HG03378 (cell line): ENCODE results near the gene FAM124B.

Source experiments
- ATAC-seq: cut with Tn5 transposase; IDR thresholded peaks from one replicate; pipeline ENCODE4 v1.9.1; 2021; ENCODE audit warnings: mild to moderate bottlenecking, moderate library complexity; ENCODE audit not compliant: unreplicated experiment

FAM124B gene, protein sequence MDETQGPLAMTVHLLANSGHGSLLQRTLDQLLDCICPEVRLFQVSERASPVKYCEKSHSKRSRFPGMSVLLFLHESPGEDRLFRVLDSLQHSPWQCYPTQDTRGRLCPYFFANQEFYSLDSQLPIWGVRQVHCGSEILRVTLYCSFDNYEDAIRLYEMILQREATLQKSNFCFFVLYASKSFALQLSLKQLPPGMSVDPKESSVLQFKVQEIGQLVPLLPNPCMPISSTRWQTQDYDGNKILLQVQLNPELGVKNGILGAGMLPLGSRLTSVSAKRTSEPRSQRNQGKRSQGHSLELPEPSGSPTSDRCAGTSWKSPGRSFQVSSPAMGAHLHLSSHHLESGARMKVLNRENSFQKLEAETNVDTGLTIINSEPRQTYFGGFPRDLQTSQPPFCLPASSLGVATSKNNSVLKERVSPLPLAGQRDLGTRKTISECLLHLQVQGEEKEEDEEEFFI

DNA sequence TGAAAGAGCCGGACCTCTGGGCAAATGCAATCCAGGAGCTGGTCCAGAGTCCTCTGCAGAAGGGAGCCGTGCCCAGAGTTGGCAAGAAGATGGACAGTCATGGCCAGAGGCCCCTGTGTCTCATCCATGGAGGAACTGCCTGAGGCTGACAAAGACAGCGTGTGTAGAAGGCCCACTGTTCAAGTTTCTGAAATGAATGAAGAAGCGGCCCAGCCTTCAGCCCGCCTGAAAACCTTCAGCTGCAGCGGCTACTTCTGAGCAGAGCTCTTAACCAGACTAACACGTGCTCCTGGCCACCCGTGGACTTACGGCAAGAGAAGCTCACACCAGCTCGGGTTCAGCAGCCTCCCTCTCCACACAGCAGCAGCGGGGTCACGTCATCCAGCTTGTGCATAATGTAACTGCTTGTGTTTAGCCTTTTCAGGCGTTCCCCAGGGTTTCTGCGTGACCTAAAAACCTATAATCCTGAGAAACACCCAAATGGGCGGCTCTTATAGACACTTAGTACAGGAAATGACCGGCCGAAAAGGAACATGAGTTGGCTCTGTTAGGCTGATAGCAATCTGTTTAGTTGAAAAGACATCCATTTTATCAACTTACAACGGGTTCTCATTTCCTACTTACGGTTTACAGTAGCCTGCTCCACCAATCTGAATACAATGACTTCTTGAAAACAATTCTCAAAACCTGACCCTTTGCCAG, at the start of gene FAM124B:
FAM124B (minus strand) TSS at position 467 of the 702 bp plus-strand sequence; CDS start at position 128, 339 bp downstream.
- no peak for ATAC-seq

DNA sequence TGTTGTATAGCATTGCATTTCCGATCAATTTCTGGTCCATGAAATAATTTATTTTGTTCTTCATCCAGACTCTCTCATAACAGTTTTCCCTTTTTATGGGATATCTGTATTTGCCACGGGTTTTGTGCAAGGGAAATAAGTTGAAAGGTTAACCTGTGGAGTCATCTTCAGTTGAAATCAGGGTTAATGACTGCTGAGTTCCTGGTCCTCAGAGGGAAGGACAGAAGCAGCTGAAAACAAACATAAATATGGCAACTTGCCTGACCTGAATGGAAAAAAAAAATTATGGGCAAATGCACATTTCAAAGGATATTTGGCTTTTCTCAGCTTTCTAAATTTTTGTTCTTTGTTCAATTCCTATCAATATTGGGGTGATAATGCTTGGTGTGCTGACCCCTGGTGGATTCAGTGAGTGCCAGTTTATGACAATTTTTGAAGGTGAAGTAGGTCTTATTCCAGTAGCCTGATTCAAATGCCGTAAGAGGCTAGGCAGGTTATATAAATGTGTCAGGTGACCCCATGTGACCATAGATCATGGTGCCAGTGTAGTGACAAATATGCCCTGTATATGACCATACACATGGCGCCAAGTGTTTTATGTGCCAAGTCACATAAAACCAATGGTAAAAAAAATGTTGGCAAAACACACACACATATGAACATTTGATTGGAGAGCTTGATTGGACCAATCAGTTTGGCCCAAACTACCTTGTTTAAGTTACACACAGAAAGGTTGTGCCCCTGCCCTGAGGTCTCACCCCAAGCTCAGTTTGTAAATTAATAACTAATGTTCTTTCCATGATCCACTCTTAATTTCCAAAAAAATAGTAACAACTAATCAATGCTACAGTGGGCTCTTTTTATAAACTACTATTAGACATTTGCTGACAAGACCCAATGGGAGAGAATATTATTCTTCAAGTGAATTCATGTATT, 47.6 kb upstream of the FAM124B start:
- no peak for ATAC-seq

DNA sequence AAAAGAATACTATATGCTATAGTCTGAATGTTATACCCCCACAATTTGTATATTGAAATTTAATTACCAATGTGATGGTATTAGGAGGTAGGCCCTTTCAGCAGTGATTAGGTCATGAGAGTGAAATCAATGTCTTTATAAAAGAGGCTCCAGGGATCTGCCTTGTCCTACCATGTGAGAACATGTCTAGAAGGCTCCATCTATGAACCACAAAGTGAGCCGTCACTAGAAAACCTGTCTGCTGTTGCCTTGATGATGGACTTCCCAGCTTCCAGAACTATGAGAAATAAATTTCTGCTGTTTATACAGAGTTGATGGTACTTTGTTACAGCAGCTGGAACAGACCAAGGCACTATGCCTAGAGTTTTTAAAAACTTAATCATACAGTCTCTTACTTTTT, 46.3 kb upstream of the FAM124B start:
- ATAC-seq, result no peak

DNA sequence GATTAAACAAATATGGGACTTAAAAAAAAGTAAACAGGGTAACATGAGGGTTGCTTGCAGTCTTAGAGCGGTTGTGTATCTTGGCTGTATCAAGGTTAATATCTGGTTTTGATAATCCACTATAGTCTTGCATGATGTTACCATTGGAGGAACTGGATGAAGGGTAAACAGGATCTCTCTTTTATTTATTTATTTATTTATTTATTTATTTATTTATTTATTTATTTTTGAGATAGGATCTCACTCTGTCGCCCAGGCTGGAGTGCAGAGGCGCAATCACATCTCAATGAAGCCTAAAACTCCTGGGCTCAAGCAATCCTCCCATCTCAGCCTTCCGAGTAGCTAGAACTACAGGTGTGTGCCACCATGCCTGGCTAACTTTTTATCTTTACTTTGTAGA, 42.9 kb upstream of the FAM124B start:
- ATAC-seq, result no peak

DNA sequence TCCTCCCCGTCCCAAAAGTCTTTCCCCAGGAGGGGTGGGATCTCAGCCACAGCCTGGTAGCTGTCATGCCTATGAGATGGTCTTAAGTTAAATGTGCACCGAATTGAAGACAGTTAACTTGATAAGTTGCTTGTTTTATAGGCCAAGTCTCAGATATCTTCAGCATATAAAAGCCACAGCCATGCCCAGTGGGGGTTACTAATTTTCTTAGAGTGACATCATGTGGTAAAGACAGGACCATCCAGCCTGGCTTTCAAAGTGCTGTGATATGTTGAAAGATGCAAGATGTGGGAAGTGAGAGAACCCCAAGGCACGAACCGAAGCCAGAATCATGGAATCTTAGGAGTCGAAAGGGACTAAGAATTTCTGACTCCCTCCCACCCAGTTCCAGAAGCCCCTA, 42.1 kb upstream of the FAM124B start:
- ATAC-seq, result no peak

DNA sequence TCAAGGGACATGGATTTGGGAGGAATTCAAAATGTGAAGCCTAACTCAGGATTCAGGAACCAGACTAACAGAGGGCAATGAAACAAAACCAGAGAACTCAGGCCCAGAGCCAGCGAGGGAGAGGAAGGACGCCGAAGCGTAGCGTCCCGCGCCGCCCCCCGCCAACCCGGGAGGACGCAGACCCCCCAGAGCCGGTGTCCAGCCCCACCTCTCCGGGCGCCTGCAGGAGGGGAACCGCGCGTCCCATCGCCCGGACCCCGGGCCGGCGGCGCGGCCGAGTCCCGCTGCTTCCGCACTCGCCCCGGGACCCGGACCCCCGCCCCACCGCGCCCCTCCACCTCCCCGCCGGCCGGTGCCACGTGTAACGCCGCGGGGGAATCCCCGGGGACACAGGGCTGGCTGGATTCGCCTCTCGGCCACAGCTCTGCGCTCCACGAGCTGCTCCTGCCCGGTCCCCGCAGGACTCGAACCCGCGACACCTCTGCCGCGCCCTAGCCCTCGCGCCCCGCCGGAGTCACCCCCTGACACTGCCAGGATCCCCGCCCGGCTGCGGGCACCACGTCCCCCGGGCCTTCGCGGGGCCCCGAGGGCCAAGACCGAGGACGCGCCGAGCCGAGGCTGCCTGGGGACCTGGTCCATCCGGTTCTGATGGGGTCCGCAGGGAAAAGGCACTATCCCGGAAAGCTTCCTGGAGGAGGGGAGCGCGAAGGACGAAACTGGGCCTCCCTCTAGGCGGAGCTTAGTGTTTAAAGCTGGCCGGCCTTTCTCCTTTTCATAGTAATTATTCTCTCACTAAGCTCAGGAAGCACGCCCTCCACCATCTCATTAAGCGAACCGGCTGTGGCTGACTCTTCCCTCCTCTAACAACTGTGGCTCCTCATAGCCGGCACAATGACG, 40.4 kb upstream of the FAM124B start:
- no peak for ATAC-seq

DNA sequence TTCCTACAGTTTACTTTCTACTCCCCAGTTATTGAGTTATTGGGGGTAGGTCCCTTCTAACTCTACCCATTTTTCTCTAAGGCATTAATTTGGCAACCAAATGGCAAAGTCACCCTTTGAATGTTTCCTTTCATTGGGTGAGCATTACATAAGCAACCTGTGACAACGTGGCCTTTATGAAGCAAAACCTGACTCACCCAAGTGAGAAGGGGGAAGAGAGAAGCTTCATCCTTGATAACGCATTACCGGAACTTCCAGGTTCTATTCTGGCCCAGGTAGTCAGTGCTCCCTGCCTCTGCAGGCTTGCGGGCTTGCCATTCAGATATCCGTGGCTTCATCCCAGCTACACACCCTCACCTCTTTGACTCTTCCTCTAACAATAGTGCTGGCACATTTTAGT, 39.1 kb upstream of the FAM124B start:
- no peak for ATAC-seq

DNA sequence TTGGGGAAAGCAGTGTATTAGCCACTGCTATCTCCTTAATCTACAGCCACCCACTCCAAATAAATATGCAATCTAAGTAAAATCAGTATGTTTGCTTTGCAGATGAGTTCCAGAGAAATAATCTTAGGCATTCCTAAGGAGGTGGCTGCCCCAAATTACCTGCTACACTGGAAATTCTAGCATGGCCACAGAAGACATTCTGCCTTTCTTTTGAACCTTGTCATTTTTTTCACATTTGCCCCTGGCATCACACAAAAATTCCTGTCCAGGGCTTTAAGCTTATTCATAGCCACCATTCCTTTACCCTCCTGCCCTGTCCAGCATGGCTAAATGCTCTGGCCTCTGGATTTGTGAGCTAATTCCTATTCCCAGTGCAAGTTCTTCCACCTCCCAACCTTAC, 36.8 kb upstream of the FAM124B start:
- ATAC-seq, result no peak

DNA sequence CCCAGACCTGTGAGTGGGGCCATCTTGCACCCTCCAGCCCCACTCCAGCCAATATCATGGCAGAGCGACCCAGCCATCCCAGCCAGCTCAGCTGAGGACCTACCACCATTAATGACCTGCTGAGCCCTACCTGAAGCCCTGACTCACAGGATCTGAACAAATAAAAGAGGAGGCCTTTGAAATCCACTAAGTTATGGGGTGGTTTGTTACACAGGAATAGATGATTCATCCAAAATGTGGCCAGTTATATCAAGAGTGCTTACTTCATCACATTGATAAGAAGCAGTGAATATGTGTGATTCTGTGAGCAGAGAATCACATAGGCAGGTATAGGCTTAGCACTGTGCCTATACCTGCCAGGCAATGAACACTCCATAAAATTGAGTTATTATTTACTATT, 34.7 kb upstream of the FAM124B start:
- ATAC-seq, result no peak

DNA sequence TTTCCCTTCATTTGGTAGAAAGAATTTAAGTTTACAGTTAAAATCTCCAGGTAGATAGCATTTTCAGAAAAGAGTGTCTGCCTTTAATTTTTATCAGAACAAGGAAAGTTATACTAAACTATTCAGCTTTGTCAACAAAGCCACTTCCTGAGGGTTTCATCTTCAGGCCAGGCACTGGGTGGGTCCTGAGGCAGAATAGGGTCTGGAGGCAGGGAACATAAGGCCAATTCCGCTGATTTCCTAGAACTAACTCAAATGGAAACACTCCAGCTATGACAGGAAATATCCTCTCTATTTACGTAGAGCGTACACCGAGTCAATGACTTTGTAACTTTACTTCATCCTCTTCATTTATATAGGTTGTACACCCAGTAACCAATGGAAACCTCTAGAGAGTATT, 32.7 kb upstream of the FAM124B start:
- no peak for ATAC-seq

DNA sequence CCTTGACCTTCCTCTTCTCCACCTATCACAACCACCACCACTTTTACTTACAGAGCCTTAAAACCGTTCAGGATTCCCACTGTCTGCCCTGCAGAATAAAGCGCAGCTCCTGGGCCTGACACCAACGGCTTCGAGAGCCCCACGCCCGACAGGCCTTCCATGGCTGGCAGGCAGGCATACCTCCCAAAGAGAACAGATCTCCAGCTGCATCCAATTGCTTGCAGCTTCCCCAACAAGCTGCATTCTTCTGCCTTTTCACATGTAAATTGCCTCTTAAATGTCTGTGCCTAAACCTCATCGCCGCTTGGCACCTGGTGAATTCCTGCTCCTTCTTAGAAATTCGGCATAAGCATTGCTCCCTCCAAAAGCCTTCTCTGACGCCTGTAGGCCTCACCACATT, 31.5 kb upstream of the FAM124B start:
- ATAC-seq, result no peak

DNA sequence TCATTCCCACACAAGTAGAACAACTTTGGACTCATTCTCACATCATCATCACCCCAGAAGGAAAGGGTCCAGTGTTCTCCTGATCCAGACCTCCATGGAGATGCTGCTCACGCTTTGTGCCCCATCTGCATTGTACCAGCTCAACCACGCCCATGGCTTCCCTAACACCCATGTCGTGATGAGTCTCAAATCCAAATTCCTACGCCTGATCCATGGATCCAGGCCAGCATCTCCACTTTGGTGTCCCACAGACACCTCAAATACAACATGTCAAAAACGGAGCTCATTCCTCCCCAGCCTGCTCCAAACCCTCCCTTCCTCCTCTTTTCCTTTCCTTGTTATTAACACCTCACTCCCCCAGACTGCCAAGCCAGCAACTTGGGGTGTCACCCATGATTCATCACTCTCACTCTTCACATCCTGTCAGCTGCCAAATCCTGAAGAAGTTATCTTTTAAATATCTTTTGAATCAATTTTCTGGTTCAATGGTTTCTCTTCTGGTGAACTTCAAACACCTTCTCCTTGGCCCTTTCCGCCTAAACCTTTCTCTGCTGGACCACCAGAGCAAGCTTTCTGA, 30.2 kb upstream of the FAM124B start:
- no peak for ATAC-seq

DNA sequence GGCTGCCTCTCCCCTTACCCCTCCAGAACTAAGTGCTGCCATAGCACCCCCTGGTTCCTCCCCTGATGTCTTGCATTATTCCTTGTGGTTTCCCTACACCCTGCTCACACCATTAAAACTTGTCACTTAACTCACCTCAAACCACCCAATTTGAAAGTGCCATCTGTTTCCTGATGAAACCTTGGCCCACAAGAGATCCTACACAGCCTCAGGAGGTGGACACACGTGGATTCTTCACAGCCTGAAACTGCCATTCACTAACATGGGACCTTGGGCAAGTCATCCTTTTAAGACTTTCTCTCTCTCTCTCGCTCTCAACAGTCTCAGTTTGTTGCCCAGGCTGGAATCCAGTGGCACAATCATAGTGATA, 27.5 kb upstream of the FAM124B start:
- no peak for ATAC-seq

DNA sequence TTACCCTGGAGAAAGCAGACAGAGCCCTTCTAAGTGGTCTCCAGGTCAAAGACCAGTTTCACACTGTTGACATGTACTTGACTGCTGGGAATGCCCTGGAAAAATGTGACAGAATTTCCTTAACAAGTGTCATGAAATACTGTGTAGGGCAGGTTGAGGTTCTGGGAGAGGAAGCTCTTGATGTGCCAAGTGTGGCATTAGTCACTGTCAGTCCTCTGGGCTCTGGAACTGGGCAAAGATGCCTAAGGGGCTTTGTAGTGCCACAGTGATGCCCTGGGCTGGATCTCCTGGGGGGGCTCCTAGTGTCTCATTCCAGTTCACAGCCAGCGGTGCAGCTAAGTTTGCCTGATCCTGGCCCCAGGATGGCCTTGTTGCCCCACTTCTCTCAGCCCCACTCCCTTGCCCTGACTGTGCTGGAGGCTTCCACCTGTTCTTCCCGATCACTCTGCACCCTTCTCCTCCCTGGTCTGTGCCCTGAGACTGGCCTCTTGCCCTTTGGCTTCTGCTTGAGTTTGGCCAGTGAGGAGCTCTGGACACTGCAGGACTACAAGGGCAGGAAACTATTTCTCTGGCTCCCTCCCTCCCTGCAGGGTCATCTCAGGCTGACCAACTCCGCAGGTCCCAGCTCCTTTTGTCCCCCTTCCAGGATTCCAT, 27.0 kb upstream of the FAM124B start:
- ATAC-seq, result no peak

DNA sequence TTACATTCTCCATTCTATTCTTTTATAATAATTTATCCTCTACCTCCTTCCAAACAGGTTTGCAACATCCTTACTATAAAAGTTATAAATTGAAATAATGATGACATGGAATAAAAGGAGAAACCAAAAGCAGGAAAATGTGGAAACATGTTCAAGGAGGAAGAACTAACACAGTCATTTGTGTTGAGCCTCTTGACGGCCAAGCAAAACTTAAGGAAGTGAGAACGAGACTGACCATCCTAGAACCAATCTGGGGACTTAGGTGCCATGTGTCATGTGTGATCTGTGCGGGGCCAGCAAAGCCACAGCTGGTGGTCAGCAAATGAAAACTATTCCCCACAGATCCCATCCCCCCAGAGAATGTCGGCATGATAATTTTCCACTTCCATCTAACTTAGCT, 25.6 kb upstream of the FAM124B start:
- ATAC-seq, result no peak

DNA sequence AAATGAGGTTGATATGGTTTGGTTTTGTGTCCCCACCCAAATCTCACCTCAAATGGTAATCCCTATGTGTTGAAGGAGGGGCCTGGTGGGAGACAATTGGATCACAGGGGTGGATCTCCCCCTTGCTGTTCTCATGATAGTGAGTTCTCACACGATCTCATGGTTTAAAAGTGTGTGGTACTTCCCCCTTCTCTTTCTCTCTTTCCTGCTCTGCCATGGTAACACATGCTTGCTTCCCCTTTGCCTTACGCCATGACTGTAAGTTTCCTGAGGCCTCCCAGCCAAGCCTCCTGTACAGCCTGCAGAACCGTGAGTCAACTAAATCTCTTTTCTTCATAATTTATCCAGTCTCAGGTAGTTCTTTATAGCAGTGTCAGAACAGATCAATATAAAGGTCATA, 24.7 kb upstream of the FAM124B start:
- no peak for ATAC-seq

DNA sequence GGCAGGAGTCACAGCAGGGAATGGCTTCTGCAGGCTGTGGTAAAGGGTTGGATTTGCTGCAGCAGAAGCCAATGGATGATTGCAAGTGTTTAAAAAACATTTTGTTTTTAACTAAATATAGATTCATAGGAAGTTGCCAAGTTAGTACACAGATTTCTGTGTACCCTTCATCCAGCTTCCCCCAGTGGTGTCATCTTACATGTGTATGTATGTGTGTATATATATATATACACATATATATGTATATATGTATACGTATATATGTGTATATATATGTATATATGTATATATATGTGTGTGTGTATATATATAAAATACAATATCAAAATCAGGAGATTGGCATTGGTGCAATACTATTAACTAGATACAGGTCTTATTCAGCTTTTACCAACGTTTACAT, 19.2 kb upstream of the FAM124B start:
- no peak for ATAC-seq

DNA sequence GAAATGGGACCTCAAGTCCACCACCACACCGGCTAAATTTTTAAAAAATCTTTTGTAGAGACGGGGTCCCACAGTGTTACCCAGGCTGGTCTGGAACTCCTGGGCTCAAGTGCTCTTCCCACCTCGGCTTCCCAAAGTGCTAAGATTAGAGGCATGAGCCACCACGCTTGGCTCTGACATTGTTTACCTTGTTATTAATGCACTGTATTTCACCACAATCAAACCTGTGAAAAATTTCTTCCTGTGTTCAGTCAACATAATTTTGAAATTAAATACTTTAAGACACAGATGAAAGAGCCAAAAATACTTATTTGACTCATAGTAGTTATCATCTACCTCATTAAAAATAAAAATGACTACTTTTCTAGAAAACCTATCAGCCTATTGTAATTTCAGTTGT, 16.0 kb upstream of the FAM124B start:
- ATAC-seq, result no peak

DNA sequence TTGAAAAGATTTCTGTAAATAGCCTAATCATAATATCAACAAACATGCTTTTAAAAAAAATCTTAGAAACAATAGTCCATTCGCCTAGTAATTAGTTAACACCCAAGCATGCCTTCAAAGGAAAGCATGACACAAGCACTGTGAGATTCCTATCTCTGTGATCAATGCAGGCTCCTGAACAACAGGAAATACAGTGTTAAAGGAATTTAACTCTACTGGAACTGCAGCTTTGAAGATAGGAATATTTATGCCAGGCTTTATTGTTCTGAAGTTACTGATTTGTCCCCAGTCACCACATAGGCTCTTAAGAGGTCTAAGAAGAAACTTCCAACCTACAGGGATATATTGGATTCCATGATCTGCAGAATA, 15.4 kb upstream of the FAM124B start:
- ATAC-seq, result no peak
